Endometrial microvascular endothelial cells (primary cell): ENCODE results near the gene MTG1. TPM values are rescaled to one million over a fixed set of nuclear protein-coding genes. Genes with fewer than 3 reads are reported as not detected.

ENCODE experiments used
- in situ Hi-C: cut with HindIII; loops from 2 replicates; pipeline ENCODE4 v1.10.0; 2017; ENCODE audit warnings: low sequenced_read_pairs, low pct_unique_long_range_greater_than_20kb; ENCODE audit errors: inconsistent ontology term
- total RNA-seq: library from RNA; depleted of rRNA; stranded (reverse); fragments of >200 nt; gene quantifications from one replicate; pipeline ENCODE4 v1.2.3, GENCODE V29; 2015; ENCODE audit errors: inconsistent ontology term

MTG1 gene
- total RNA-seq, 1 donor from 2014 or later = 28.0 TPM

- in situ Hi-C loops = no loop called here
These were observed 77.5 kb downstream of the MTG1 start for GRCh38 chr10:133471300-133472109.

Other genes with a start within 250 kb of the MTG1 start
- not detected for gene KNDC1, start 233.9 kb upstream of the MTG1 start, total RNA-seq
- gene UTF1, start 163.9 kb upstream of the MTG1 start, total RNA-seq = not detected
- not detected for gene VENTX, start 156.3 kb upstream of the MTG1 start, total RNA-seq
- 11.6 TPM for gene ADAM8, start 117.3 kb upstream of the MTG1 start, total RNA-seq
- gene TUBGCP2, start 85.3 kb upstream of the MTG1 start, total RNA-seq = 63.8 TPM
- gene ZNF511, start 85.2 kb upstream of the MTG1 start, total RNA-seq = 35.9 TPM
- not detected for gene CALY, start 57.3 kb upstream of the MTG1 start, total RNA-seq
- not detected for gene PRAP1, start 46.8 kb upstream of the MTG1 start, total RNA-seq
- gene FUOM, start 36.1 kb upstream of the MTG1 start, total RNA-seq = 9.9 TPM
- gene ECHS1, start 20.8 kb upstream of the MTG1 start, total RNA-seq = 136 TPM
- 9.3 TPM for gene PAOX, start 14.9 kb upstream of the MTG1 start, total RNA-seq
- gene SPRN, start 30.5 kb downstream of the MTG1 start, total RNA-seq = 0.19 TPM
- not detected for gene SCART1, start 59.8 kb downstream of the MTG1 start, total RNA-seq
- gene CYP2E1, start 133.2 kb downstream of the MTG1 start, total RNA-seq = not detected
- gene SYCE1, start 171.4 kb downstream of the MTG1 start, total RNA-seq = not detected
- not detected for gene FRG2B, start 232.6 kb downstream of the MTG1 start, total RNA-seq